Posterior vena cava (tissue), 2 donors: ENCODE results near the gene ZC3H4. TPM values are rescaled to one million over a fixed set of nuclear protein-coding genes. Genes with fewer than 3 reads are reported as not detected.

ENCODE experiments used
- DNase-seq: peaks from one replicate; pipeline ENCODE4 v3.0.0-alpha.2; 2020; ENCODE audit warnings: low spot score
- intact Hi-C, 2 donors: fragments of 100-400 bp; cut with DNase I; formaldehyde crosslinking; loops; one replicate each; pipeline versions ENCODE4 v1.14.1 to v1.14.2; 2022 to 2023
- total RNA-seq, 2 donors: library from RNA; stranded (reverse); fragmentation: NEBNext Ultra II Directional; extraction: Animal tissue kit (Norgen Biotek cat#: 25700); gene quantifications; one replicate each; pipeline ENCODE4 v1.2.1, GENCODE V29; 2021
- donor health status: DM: yes; HTN: yes; CAD: no.
- donor health status: DM: yes; HTN: yes; CAD: no.

Gene ZC3H4
- total RNA-seq, 2 donors from 2014 or later = 33.6 to 39.5 TPM

- DNase-seq = no peak
- intact Hi-C loops = loop anchor here in 1 of 2 donors (10.0 kb wide), 1 partner anchor 89 kb away; no protein-coding TSS in a partner anchor
These were observed 77.4 kb downstream of the ZC3H4 start for GRCh38 chr19:47036097-47036651.

GRCh38 chr19:47035127-47036096, 78.2 kb downstream of the ZC3H4 start:
- peak; percentile 94 for DNase-seq
- intact Hi-C loops = loop anchor here in 1 of 2 donors (10.0 kb wide), 1 partner anchor 89 kb away; no protein-coding TSS in a partner anchor

DNA sequence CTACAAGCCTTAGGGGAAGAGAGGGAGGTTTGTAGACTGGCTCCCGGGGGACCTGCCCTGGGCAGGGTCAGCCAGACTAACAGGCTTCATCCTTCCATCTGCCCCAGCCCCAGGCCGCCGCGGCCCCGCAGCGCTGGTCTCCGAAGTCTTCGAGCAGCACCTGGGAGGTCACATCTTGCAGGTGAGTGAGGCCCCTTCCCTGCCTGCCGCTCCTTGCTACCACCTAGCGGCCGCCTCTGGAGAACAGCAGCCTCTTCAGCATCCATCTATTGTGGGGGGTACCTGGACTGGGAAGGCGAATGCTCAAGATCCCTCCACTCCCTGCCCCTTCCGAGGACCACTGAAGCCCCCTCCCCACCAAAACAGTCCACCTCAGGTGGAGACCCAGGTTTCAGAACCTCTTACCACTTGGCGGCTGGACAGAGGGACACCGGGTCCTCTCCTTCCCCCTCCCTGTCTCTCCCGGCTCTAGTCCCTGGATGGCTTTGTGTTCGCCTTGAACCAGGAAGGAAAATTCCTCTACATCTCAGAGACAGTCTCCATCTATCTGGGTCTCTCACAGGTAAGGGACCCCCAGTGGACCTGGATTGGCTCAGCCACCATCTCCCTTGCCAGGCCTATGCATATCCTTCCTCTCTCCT, 81.3 kb downstream of the ZC3H4 start:
- intact Hi-C loops = loop anchor here in 1 of 2 donors (10.0 kb wide), 1 partner anchor 93 kb away; no protein-coding TSS in a partner anchor

DNA sequence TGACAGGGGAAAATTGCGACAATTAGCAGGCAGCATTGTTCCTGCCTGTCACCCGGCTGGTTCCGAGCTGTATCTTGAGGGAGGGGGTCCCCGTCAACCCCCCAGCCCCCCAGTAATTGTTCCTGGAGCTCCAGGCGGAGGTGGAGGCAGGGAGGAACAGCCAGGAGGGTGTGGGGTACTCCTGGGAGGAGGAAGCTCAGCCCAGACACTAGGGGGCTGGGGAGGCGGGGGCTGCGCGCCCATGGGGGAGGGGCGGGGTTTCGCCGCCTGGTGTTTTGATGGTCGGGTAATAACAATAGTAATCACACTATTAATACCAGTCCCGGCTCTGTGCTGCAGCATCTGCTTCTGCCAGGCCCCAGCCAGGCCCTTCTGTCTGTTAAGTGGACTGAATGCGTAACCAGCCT, 85.4 kb downstream of the ZC3H4 start:
- intact Hi-C loops = no loop called here
- DNase-seq = no peak

More for the DNA sequence above, 81.3 kb downstream of the ZC3H4 start:
- no peak for DNase-seq

DNA sequence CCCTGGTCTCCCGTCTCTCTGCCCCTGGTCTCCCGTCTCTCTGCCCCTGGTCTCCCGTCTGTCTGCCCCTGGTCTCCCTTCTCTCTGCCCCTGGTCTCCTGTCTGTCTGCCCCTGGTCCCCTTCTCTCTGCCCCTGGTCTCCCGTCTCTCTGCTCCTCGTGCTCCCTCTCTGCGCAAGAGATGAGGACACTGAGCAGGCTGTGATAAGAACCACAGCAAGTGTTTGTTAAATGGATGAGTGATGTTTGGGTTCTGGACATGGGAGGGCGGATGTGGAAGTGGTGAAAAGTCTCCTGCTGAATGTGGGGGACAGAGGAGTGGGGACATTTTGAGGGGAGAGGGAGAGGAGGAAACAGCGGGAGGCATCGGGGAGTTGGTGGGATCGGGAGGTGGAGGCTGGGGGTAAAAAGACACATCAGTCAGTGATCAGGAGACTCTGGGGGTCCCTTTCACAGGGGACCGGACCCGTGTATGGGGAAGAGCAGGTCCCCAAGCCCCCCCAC, 85.9 kb downstream of the ZC3H4 start:
- no peak for DNase-seq
- intact Hi-C loops = no loop called here

DNA sequence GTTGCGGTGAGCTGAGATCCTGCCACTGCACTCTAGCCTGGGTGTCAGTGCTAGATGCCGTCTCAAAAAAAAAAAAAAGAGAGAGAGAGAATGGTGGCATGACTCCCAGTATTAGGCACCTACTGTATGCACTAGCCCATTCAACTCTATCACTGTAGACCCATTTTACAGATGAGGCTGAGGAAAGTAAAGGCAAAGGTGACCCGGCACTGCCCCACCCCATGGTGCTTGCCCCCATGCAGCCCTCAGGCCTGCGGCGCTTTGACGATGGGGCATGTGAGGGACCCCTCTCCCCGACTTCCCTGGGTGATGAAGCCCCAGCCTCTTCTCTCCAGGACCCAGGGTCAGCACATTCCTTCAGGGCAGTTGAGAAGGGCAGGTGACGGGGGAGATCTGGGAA, 86.7 kb downstream of the ZC3H4 start:
- no peak for DNase-seq
- intact Hi-C loops = no loop called here

GRCh38 chr19:47026156-47026555, 87.4 kb downstream of the ZC3H4 start:
- no peak for DNase-seq
- intact Hi-C loops = no loop called here

DNA sequence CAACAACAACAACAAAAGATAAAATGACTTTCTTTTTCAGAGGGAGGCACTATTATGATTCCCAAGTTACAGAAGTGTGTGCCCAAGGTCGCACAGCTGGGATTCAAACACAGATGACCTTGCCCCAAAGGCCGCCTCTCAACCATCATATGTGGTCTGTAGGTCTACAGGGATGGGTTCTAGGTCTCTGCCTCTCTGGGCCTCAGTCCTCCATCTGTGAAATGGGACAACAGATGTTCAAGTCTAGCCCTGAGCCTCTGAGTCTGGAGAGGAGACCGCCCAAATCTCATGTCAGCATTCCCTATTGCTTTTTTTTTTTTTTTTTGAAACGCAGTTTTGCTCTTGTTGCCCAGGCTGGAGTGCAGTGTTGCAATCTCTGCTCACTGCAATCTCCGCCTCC, 89.1 kb downstream of the ZC3H4 start:
- no peak for DNase-seq
- intact Hi-C loops = loop anchor here in 1 of 2 donors (2.0 kb wide), 1 partner anchor 60 kb away; no protein-coding TSS in a partner anchor

- DNase-seq = no peak
- intact Hi-C loops = no loop called here
These were observed 90.2 kb downstream of the ZC3H4 start for GRCh38 chr19:47023448-47023794.

GRCh38 chr19:47022541-47023447, 90.8 kb downstream of the ZC3H4 start:
- intact Hi-C loops = no loop called here
- no peak for DNase-seq

DNA sequence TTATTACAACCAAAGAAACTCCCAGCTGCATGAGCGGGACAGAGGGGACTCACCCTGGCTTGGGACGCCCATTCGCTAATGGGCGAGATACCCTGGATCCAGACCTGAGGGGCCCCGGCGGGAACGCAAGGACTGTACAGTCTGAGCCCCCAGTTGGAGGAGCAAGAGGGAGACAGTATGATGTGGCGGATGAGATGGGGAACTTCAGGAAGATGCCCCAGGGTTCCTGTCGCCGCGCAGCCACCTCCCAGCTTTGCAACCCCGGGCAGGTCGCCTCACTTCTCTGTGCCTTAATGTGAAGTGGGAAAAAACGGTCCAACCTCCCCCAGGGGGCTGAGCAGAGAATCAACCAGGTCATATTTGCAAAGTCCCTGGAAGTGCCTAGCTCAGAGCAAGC, 91.4 kb downstream of the ZC3H4 start:
- intact Hi-C loops = no loop called here
- DNase-seq = no peak

DNA sequence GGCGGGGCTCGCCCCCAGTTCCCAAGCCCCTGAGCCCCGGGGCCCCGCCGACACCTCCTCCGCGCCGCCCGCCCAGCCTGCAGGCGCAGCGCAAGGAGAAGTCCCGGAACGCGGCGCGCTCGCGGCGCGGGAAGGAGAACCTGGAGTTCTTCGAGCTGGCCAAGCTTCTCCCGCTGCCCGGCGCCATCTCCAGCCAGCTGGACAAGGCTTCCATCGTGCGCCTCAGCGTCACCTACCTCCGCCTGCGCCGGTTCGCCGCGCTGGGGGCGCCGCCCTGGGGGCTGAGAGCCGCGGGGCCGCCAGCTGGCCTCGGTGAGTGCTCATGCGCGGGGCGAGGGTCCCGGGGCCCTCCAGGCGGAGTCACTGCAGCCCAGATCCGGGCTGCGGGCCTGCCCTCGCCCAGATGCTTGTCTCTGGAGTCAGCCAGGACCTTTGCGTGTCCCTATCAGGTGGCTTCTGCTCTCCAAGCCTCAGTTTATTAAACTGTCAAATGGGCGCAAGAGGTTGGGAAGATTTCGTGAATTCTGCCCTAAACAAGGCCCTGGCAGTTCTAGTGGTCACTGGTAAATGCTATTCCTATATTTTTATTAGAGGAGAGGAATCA, 91.9 kb downstream of the ZC3H4 start:
- no peak for DNase-seq
- intact Hi-C loops = no loop called here

DNA sequence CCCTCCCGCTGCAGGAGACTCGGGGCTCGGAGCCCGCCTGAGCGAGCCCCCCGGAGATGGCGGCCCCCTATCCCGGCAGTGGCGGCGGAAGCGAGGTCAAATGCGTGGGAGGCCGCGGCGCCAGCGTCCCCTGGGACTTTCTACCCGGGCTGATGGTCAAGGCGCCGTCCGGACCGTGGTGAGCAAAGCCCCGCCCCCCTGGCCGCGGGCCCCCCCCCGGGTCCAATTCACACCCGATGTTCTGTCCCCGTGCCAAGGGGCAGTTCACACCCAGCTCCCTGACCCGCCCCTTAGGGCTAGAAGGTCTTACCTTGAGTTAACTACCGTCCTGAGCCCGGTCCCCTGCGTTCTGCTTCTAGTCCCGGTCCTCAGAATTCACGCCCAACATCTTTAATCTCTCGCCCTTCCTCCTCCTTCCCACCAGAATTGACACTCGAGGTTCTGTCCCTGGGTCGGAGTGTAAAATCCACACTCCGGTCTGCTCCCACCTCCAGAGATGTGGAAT, 92.5 kb downstream of the ZC3H4 start:
- intact Hi-C loops = no loop called here
- DNase-seq = no peak

DNA sequence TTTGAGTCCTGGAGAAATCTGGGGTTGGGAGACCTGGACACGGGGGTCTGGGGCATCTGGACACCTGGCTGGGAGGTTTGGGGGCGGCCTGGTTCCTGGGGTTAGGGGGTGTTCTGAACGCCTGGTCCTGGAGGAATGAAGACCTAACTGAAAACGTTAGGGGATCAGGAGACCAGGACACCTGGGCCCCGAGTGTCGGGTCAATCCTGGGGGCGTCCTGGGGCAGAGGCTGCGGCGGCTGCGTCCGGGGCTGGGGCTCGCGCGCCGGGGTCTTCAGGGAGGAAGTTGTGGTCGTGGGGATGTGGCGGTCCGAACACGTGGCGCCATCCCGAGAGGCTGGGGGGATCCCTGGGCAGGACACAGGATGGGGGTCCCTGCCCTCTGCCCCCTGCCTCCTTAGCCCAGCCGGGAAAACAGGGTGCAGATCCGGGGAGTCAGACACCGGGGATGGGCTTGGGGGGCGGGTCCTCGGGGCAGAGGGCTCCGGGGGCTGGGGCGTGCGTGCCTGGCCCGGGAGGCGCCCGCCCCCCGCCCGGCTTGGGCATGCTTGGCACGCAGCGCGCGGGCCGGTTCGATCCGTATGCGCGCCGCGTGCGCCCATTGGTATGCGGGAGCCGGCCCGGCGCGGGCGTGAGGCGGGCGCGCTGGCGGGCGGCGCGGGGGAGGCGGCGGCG, 93.3 kb downstream of the ZC3H4 start:
- DNase-seq = no peak
- intact Hi-C loops = no loop called here

DNA sequence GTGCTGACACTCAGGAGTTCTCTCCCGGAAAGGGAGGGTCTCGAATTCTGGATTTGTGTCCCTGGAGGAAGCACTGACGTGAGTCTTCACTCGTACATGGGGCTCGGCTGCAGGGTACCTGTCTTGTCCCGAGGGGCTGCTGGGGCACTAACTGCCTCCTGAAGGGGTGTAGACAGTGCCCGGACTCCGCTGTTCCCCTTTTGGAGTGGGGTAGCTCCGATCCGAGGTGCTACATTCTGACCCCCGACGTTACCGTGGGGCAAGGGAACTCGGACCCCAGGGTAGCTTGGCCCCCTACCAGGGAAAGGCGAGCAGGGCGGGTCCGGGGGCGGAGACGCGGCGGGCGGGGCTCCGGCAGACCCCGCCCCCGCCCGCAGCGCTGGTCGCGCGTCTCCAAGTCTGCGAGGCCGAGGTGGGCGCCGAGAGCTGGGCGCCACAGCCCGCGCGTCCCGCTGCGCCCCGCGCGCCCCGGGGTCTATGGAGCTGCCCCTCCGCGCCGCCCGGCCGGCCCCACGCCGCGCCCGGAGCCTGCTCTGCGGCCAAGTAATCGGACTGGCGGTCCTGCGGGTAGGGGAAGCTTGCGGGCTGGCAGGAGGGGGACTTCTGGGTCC, 94.0 kb downstream of the ZC3H4 start, which contains the start of gene NPAS1:
NPAS1 (plus strand) TSS at position 407 of the 611 bp plus-strand sequence. CDS start 1,211 bp downstream, outside the sequence.
- no peak for DNase-seq
- intact Hi-C loops = no loop called here

DNA sequence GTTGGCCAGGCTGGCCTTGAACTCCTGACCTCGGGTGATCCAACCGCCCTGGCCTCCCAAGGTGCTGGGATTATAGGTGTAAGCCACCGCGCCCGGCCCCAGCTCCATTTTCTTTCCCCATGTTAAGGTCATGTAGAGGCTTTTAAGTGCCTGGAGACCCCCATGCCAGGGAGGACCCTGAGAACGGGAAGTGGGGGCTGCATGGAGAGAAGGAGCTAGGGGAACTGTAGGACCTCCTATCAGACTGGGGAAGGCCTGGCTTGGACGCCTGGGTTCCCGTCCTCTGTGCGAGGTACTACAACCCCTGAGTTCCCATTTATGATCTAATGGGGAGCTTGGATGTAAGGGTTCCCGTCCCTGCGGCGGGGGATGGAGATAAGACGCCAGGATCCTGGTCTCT, 94.7 kb downstream of the ZC3H4 start:
- DNase-seq = no peak
- intact Hi-C loops = no loop called here
